ENCODE results near the gene CES3. TPM values are rescaled to one million over a fixed set of nuclear protein-coding genes. Genes with fewer than 3 reads are reported as not detected.
A peak's percentile ranks its signal among the peaks of the same experiment; 100 is the strongest.

The CES3 gene
- total and polyA plus RNA-seq, 9 of the 15 experiments (the other 6 are each of a cell fraction or from before 2014, with no cell fraction given), result 0.06 to 2.2 (median 0.68) TPM

- H2AFZ ChIP-seq (ENCODE audit: low read depth, low read length), result no peak overlapping the region
- no TSS peak for BruUV-seq (replicated peaks)
- H3K9ac ChIP-seq (ENCODE audit: insufficient read depth in 1 of 2, low read depth in 2 of 2, low read length in 2 of 2), result peak overlapping the region in 1 of 2 experiments; percentile 48; a peak in 1 of 4 replicates
- in situ Hi-C loops (cut with MboI) (no loop called here), intact Hi-C loops (cut with micrococcal nuclease) (no loop called here)
- no peak overlapping the region for H3K27ac ChIP-seq (ENCODE audit: extremely low read depth, low read depth, low read length)
- peaks cover 15 to 62% of the 10 kb centered on the region in 2 experiments; a peak in 4 of 5 replicates for H3K27me3 ChIP-seq (ENCODE audit: control insufficient read depth in 2 of 2, insufficient read depth in 2 of 2, low read length in 2 of 2)
- POLR2A ChIA-PET, result interaction anchor here (0.8 to 2.4 kb wide), 4 partner anchors 12 to 17 kb away, joined by 3 to 9 read pairs (median 4); no protein-coding TSS in a partner anchor
- no peaks in the 10 kb centered on the region for H3K9me3 ChIP-seq (replicated peaks; ENCODE audit: control insufficient read depth, insufficient read depth, low read depth, low read length)
- no peak for FAIRE-seq
- no peaks in the 10 kb centered on the region; the same call in 1 of the 2 replicates for H4K20me1 ChIP-seq (replicated peaks; ENCODE audit: control insufficient read depth, insufficient read depth, low read length)
- peaks cover 0 to 15% of the 10 kb centered on the region in 2 experiments; a peak in 2 of 5 replicates for H3K4me1 ChIP-seq (replicated peaks in 1 of 2; ENCODE audit: control insufficient read depth in 2 of 2, insufficient read depth in 2 of 2, low read length in 2 of 2)
- H3K79me2 ChIP-seq (ENCODE audit: control insufficient read depth, insufficient read depth, low read length), result no peaks in the 10 kb centered on the region
- no peaks in the 10 kb centered on the region for H3K36me3 ChIP-seq (ENCODE audit: control insufficient read depth, insufficient read depth, low read length)
- TF ChIP-seq ZC3H4 (CRISPR knock-in tag; IDR thresholded peaks at IDR 0.05; ENCODE audit: borderline replicate concordance) (no peak), PHB (CRISPR knock-in tag; IDR thresholded peaks at IDR 0.05) (no peak), U2AF1 (optimal IDR thresholded peaks at IDR 0.05; ENCODE audit: low read depth, low read length) (no peak), NR1H2 (CRISPR knock-in tag; IDR thresholded peaks at IDR 0.05) (no peak), CREB5 (CRISPR knock-in tag; IDR thresholded peaks at IDR 0.05) (no peak), POLR3G (IDR thresholded peaks at IDR 0.05; ENCODE audit: extremely low read depth, insufficient read length, insufficient replicate concordance) (no peak), E2F6 (IDR thresholded peaks at IDR 0.05; ENCODE audit: borderline replicate concordance in 1 of 2, extremely low read depth in 1 of 2, insufficient read depth in 1 of 2, insufficient read length in 1 of 2, low read depth in 1 of 2, low read length in 1 of 2, poor library complexity in 1 of 2, severe bottlenecking in 1 of 2) (no peak), COPS2 (conservative IDR thresholded peaks at IDR 0.05) (no peak)
- no peak for ATAC-seq
- CTCF ChIA-PET (ENCODE audit: low intra/inter-chr PET ratio), result no interaction called here
- 14% methylated on average over 9 of the region's 9 CpGs for WGBS (ENCODE audit: insufficient coverage, low coverage, missing lambda C conversion rate)
- no peak overlapping the region for H3K4me3 ChIP-seq
- no peak for DNase-seq (ENCODE audit: extremely low read depth in 1 of 4, low spot score in 3 of 4)
- no peak overlapping the region for H3K4me2 ChIP-seq (ENCODE audit: insufficient read depth, low read length)
- no peaks in the 10 kb centered on the region for H3K9me1 ChIP-seq (ENCODE audit: control insufficient read depth, insufficient read depth, low read length)
Measured at GRCh38 chr16:66917741-66918140, 43.3 kb upstream of the CES3 start.

Measured in K562 (cell line).